Panc1 (cell line): ENCODE measurements around the gene HS6ST3.

ENCODE experiments used
- POLR2AphosphoS5 ChIP-seq: IDR thresholded peaks from 2 replicates; pipeline ENCODE4 v1.6.1; 2012; ENCODE audit warnings: mild to moderate bottlenecking, low read depth, low read length, moderate library complexity
- REST ChIP-seq, 2 experiments: IDR thresholded peaks; 2 replicates each; pipeline ENCODE4 v1.6.1; 2011 to 2012; ENCODE audit warnings: low read depth in 2 of 2, control low read depth in 1 of 2, low read length in 1 of 2, mild to moderate bottlenecking in 1 of 2, moderate library complexity in 1 of 2; ENCODE audit not compliant: insufficient read depth in 1 of 2
- SIN3A ChIP-seq: IDR thresholded peaks from 2 replicates; pipeline ENCODE4 v1.6.1; 2012; ENCODE audit warnings: low read depth, mild to moderate bottlenecking, low read length, moderate library complexity, borderline replicate concordance; ENCODE audit not compliant: insufficient read depth
- TCF7L2 ChIP-seq: IDR thresholded peaks from 2 replicates; pipeline ENCODE4 v1.6.1; 2011; ENCODE audit warnings: mild to moderate bottlenecking, low read depth, low read length, inconsistent platforms
- TF ChIP-seq, protein P1 (sequence below): fragments of 450-650 bp; IDR thresholded peaks from 2 replicates; pipeline ENCODE4 v1.5.1; 2017; ENCODE audit warnings: mild to moderate bottlenecking

GRCh38 chr13:96824140-96824539 lies 734.2 kb downstream of the HS6ST3 start:
- TF ChIP-seq, protein P1, sequence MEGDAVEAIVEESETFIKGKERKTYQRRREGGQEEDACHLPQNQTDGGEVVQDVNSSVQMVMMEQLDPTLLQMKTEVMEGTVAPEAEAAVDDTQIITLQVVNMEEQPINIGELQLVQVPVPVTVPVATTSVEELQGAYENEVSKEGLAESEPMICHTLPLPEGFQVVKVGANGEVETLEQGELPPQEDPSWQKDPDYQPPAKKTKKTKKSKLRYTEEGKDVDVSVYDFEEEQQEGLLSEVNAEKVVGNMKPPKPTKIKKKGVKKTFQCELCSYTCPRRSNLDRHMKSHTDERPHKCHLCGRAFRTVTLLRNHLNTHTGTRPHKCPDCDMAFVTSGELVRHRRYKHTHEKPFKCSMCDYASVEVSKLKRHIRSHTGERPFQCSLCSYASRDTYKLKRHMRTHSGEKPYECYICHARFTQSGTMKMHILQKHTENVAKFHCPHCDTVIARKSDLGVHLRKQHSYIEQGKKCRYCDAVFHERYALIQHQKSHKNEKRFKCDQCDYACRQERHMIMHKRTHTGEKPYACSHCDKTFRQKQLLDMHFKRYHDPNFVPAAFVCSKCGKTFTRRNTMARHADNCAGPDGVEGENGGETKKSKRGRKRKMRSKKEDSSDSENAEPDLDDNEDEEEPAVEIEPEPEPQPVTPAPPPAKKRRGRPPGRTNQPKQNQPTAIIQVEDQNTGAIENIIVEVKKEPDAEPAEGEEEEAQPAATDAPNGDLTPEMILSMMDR: no peak
- TF ChIP-seq POLR2AphosphoS5 (no peak), REST (IDR thresholded peaks at IDR 0.05; ENCODE audit: insufficient read depth in 1 of 2, low read depth in 2 of 2, low read length in 1 of 2) (no peak), TCF7L2 (no peak), SIN3A (no peak)
